GM21717 (cell line): ENCODE data around the gene CELF4.

Experiments
- ATAC-seq: cut with Tn5 transposase; IDR thresholded peaks from one replicate; pipeline ENCODE4 v1.9.1; 2021; ENCODE audit warnings: mild to moderate bottlenecking, moderate library complexity; ENCODE audit not compliant: unreplicated experiment

CELF4 gene

DNA sequence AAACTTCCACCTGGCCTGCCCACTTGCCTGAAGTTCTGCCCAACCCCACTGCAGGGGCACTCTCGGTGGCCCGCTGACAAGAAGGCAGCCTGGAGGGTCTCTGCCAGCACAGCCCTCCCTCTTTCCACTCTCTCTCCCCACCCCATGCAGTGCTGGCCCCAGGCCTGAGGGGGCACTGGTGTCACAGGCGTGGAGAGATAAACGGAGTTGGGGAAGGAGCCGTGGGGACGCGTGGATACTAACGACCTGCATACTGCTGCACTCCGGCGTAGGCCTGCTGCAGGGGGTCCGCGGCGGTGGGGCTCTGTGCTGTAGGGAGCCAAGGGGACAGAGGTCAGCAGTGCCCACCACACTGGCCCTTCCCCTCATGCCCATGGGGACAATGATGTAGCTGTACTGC, 299.3 kb downstream of the CELF4 start:
- no peak for ATAC-seq

DNA sequence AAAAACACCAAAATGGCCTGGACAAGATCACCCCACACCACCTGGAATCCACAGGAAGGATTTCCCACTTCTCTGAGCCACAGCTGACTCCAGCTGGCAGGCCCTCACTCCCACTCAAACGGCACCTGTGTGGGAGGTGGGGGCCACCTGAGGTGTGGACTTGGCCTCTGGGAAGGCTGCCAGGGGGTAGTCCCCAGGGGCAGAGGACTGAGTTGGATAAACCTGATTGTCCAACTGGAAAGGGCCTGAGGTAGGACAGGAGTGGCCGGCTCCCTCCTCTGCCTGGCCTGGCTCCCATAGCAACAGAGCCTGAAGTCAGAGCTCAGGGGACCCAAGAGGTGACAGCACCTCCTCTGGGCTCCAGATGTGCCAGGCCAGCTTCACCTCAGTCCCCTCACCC, 300.2 kb downstream of the CELF4 start:
- ATAC-seq: no peak

DNA sequence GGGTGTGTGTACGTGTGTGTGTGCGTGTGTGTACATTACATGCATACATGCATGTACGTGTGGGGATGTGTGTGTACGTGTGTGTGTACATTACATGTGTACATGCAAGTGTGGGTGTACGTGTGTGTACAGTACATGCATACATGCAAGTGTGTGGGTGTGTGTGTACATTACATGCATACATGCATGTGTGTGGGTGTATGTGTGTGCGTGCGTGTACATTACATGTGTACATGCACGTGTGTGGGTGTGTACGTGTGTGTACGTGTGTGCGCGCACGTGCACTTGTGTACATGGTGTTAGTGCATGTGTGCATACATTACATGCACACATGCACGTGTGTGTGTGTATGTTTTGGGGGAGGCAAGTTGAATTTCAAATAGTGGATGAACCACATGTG, 300.6 kb downstream of the CELF4 start:
- no peak for ATAC-seq

DNA sequence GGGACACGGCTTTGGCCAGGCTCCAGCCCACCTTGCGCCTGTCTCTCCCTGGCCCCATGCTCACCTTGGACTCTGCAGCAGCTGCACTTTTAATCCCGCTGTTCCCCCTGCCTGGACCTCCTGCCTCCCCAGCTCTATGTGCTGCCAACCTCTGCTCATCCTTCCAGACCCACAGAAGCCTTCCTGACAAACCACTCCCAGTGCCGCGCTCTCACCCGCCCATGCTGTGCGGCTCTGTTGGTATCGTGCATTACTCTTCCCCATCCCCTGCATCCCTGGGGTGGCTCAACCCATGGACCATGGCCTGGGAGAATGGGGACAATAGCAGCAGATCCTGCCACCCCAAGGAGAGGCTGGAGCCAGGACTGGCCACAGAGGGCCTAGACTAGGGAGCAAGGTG, 303.6 kb downstream of the CELF4 start:
- ATAC-seq: no peak

DNA sequence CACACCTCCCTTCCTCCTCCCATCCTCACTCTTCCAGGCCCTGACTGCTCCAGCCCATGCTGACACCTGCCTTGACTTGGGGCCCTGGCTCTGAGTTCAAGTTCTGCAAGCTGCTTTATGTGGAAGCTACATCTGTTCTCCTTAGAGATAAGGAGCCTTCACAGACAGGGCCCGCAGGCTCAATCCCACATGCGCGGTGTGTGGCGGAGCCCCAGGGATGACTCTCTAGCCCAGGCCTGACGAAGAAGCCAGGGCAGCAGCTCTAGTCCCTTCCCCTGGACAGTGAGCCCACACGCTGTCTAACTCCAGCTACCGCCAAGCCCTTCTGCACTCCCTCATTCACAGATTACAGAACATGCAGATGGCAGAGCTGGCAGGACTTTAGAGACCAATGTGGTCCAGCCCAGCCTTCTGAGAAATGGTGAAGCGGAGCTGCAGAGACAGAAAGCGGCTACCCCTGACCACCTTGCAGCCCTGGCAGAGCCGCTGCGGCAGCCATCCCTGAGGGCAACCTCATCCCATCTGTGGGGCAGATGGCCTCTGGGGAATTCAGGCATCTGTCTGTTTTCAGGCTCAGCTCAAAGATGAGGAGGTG, 304.3 kb downstream of the CELF4 start:
- ATAC-seq: no peak

DNA sequence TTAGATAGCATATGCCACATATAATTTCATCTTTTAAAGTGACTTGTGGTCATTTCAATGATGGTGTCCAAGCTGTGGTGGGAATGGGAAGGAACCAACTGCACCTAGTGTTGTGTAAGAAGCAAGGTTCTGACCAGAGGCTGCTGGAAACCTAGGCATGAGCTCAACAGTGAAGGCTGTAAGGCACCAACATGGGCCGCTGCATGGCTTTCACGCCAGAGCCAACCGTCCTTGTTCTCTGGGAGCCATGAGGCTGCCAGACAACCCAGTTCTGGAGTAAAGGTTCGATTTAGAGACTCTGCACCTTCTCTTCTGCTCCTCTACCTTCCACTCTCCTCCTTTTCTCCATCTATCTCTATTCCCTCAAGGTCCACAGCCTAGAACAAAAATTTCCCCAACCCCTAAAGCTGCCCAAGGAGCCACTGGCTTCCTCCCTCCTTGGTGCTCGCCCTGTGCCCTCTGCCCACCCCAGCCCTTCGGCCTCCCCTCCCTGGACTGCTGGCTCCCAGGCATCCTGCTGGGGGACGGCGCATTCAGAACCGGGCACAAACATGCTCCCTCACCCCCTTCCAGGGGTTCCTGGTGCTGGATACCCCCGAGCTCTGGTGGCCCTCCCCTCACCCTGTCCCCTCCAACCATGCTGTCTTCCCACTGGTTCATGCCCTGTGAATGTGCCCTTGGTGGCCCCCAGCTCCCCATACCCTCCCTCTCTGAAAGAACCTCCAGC, 305.1 kb downstream of the CELF4 start:
- no peak for ATAC-seq

DNA sequence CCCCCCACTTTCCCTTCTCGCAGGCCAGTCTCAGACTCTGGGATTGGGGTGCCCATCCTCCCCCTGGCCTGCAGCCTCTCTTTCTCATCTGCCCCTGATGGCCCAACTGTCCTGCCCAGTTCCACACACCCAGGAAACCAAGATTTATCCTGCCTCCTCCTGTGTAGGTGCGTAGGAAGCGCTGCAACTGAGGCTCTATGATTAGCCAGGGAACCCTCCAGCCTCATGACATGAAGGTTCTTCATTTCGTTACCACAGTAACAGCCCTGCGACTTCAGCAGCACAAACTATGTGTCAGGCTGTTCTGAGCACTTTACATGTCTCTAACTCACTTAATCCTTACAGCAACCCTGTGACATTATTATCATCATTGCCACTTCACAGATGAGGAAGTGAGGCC, 305.9 kb downstream of the CELF4 start:
- ATAC-seq: no peak

DNA sequence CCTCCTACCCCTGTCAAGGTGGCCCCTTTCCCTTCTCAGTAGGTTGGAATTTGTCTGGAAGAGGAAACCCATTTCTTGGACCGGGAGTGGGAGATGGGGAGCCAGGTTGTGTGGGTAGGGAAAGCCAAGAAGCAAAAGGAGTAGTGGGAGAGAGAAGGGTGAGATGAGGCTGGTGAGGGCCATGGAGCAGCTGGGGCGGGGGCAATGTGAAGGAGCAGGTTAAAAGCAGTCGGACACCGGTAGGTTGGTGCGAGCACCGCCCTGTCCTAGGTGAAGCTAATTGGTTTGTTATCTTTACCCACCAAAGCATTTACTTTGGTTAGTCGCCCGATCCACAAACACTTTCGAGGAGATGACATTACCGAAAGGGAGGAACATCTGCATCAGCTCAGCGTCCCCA, 306.8 kb downstream of the CELF4 start:
- no peak for ATAC-seq

DNA sequence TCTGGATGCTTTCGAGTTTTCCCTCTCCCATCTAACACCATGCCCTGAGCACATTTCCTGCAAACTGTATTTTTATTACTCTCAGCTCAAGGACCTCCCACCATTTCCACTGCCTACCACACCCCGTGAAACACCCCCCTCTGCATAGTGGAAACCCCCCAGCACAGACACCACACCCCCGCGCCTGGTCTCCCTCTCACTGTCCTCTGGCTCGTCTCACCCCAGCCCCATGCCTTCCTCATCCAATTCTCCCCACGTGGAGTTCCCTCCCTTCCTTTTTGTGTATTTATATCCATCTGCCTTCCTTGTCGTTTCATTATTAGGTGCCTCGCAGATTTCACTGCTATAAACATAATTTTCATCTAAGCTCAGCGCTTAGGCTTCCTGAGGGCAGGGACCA, 307.5 kb downstream of the CELF4 start:
- ATAC-seq: no peak

DNA sequence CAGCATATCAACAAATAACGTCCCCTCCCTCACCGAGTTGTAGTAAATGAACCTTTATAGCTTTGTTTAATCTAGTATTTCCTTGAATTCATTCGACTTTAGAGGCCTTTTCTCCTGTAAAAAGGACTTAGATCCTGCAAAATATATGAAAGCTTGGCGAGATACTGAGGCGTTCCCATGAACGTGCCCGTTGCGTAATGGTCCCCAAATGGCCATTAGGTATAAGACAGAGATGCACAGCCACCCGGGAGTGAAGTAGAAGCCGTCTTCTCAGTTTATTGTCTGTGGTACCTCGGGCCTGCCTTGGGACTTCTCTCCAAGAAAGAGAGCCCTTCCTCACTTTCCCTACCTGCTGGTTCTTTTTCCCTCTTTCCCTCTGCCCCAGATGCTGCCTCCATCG, 310.6 kb downstream of the CELF4 start:
- ATAC-seq: no peak

DNA sequence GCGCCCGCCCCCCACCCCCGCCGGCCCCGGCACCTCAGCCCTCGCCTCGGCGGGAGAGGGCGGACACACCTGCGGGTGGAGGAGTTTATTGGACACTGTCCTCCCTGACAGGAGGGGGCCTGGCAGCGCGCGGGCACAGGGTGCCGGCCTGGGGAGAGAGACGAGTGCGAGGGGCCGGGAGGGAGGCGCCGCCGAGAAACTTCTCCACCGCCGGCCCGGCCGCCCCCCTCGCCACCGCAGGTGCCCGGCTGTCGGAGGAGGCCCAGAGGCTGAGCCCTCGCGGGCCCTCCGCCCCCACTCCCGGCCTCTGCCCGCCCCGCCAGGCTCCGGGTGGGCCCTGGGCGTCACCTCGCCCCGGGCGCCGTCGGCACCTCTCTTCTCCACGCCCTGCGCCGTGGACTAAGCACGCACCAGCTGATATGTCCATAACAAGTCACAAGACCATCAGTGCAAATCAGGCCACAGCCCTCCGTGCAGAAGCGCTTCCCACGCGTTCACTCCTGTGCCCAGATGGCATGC, 311.3 kb downstream of the CELF4 start:
- ATAC-seq: no peak

DNA sequence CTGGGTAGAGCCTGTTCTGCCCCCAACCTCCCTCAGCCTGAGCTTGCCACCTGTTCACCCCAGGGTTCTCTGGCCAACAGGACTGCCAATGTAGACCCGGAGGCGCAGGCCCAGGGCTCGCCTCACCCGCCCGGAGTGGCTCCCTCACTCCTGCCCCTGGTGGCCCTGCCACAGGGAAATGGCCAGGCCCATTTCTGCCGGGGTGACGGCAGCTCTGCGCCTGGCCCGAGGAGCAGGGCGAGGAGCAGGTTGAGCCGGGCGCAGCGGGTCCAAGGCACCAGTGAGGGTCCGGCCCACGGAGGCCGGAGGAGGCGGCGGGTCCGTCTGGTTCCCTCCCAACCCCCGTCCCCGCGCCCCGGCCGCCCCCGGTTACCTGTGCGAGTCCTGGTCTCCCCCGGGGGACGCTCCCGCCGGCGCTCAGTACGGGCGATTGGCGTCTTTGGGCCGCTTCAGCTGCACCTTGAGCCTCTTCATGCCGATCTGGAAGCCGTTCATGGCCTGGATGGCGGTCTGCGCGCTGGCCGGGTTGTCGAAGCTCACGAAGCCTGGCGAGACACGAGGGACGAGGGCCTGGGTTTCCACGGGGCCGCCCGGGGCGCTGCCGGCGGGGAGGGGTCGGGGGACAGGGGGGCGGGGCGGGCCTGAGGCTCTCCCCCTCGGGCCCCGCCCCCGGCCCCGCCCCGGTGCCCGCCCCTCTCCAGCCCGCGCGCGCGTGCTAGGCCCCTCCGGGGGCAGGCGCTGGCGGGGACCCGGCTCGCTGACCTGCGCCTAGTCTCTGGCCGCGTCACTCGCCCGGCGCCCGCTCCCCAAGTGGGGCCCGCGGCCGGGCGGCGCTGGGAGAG, 312.0 kb downstream of the CELF4 start:
- no peak for ATAC-seq

DNA sequence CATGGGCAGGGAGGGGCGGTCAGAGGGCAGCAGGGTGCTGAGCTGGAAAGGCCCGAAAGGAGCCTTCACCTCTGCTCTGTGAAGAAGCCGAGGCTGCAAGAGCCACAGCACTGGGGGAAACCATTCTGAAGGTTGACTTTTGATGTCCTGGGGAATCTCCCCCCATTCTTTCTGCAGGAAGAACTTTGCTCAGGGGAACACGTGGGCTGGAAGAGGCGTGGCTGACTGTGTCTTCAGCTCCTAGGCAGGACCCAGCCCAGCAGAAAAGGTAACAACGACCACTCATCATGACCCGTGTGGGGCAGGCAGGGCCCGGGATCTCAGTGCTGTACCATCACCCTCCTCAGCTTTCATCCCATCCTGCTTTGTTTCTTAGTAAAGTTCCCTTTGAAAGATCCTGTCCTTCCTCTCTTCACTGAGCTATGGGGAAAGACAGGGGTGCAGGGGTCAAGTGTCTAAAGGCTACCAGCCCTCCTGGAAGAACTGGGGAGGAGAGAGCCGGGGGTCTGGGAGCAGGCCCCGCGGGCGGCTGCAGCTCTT, 312.7 kb downstream of the CELF4 start:
- ATAC-seq: no peak

DNA sequence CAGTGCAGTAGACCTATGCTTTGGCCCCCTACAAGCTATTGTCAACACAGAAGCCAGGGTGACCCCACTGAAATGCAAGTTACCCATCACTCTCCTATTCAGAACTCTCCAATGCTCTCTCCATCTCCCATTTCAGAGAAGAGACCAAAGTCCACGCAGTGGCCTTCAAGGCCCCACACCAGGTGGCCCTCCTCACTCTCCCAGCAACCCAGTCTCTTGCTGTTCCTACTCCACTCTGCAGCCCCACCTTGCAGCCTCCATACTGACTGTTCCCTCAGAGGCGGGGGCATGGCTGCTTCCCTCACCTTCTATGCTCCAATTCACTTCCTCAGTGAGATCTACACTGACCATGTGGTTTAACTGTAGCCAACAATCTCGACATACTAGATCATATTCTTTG, 313.3 kb downstream of the CELF4 start:
- ATAC-seq: no peak

DNA sequence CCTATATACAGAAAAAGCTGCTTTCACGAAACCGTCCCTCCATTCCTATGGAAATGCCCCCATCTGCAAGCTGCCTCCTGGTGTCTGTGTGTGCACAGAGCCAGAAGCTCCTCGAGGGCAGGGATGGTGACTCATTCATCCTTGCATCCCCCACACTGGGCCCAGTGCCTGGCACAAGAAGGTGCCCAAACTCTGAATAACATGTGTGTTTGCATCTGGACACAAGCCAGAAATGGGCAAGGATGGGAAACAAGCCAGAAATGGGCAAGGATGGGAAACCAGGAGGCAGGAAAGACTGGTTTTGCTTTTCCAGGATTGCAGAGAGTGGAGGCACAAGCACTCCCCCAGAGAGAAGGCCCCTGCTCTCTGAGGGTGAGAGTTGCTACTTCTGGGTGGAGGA, 313.9 kb downstream of the CELF4 start:
- ATAC-seq: no peak

DNA sequence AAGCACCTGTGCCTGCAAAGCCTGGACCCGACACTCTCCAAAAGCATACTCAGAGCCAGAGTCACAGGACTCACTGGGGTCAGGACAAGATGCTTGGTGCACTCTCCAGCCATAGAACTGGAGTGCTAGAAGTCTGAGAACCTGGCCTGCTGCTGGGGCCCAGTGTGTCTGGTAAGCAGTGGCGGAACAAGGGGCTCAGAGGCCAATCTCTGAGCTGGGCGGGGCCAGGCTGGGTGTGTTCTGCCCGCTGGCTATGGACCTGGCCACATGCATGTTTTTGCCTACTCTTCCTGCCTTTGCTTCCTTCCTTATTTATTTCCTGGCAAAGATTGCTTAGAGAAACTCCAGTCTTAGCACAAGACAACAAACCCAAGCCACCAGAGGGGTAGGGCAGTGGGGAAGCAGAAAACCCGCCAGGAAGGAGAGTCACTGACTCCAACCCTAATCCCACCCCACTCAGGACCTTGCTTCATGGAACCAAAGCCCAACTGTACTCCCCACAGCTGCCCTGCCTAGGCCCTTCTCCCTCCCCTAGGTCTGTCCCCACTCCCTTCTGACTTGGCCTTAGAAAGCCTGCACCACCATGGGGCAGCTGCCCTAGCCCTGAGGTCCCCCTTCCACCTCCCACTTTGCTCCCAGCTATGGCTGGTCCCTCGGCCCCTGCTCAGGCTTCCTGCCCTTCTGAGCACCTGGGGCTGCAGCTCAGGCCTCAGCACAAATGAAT, 315.5 kb downstream of the CELF4 start:
- ATAC-seq: no peak

DNA sequence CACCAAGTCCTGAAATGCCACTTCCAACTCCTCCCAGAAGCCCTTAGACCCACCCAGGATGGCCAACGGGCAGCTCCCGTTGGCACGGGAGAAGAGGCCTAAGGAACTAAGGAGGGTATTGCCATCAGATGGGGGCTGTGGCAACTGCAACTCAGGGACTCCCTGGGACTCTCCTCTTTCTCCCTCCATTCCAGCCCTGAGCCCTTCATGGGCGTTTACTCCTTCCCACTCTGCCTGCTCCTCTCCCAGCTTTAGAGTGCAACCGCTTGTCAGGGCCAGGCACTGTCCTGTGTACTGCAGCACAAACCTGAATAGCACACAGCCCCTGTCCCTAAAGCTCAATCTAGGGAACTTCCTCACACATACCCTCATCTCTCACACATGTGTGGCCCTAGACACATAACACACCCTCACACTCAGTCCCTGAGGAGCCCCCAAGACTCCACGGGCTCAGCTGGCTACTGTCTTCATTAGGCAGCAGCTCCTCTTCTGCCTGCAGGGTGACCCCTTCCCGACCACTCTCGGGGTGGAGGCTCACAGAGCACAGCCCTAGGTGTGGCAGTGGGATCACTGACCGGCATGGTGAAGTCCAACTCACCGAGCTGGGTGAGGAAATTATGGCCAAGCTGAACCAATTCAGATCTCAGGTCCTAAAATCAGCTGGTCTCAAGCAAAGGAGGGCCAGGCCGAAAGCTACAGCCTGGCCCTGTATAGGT, 316.3 kb downstream of the CELF4 start:
- ATAC-seq: no peak

DNA sequence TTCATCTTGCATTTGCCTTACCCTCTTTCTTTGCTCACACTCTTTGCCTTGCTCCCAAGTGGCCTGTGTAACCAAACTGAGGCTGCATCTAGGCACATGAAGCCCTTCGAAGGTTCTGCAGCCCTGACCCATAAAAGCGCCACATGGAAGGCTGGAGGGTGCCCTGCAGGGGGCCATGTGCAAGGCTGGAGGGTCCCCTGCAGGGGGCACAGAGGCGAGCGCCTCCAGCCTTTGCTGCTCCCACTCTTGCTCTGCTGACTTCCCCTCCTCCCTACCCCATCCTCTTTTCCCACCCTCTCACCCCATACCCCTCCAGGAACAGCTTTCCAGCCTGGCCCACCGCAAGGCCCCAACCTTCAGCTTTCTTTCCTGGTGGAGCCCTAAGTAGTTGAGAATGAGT, 317.3 kb downstream of the CELF4 start:
- ATAC-seq: no peak

DNA sequence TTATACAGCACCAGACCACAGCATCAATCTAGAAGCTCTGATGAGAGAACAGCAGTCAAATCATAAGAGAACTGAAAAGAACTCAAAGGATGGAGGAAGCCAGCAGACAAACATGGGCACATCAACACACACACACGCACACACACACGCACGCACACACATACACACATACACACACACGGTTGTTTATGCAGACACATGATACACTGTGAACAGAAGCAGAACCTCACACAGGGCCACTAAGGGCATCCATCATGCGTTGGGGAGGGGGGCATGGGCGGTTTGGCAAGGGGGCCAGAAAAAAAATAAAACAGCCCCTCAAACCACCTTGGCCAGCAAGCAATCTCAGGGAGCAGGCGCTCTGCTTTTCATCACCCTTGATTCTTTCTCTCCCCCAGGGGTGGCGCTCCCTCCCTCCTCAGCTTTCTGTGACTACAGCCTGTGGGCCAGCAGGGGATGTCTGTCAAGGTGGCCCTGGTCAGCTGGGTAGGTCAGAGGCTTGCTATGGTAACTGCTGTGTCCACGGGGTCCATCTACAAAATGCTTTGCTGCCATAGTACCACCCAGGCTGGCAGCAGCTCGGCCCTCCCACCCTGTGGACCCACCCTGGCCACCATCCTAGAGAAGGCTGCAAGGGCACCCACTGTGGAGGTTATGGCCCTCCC, 318.0 kb downstream of the CELF4 start:
- no peak for ATAC-seq
